Measurements from ENCODE around the gene FAH.

Gene FAH

DNA sequence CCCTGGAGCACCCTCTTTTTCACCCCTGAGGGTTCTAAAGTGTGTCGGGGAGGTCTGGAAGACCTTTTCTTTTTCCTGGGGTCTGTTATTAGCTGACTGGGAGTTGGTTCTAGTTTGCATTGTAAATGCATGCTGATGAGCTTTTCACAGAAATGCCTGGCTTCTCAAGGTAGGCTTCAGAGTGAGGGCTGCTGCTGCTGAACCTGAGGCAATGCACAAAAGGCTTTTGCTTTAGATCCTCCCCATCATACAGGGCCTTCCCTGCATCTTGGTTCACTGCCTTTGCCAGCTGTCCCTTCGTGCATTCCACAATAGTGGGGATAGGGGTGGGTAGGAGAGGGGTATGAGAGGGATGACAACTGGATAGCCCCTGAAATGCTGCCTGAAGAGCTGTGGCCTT, 46.6 kb downstream of the FAH start:
- no peak overlapping the region for H3K27ac ChIP-seq

DNA sequence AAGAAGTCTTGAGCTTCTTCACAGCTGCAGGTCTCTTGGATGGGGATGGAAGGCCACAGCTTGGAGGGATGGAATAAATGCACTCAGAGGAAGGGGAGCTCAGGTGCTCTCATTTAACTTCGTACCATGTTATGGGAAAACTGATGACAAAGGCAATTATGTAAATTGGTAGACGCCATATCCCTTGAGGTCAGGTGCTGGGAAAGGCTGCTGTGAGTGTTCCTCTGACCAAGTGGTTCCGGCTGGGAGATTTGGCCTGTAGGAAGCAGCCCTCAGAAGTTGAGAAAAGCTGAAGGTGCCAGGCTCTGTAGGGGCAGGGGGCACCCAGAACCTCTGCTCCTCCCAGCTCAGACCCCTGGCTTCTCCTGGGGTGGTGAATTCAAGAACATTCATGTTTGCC, 47.1 kb downstream of the FAH start:
- no peak for TF ChIP-seq CTCF (conservative IDR thresholded peaks at IDR 0.05)
- no peak overlapping the region for H3K27ac ChIP-seq

More for the DNA sequence above, 46.6 kb downstream of the FAH start:
- no peak for TF ChIP-seq CTCF (conservative IDR thresholded peaks at IDR 0.05)

DNA sequence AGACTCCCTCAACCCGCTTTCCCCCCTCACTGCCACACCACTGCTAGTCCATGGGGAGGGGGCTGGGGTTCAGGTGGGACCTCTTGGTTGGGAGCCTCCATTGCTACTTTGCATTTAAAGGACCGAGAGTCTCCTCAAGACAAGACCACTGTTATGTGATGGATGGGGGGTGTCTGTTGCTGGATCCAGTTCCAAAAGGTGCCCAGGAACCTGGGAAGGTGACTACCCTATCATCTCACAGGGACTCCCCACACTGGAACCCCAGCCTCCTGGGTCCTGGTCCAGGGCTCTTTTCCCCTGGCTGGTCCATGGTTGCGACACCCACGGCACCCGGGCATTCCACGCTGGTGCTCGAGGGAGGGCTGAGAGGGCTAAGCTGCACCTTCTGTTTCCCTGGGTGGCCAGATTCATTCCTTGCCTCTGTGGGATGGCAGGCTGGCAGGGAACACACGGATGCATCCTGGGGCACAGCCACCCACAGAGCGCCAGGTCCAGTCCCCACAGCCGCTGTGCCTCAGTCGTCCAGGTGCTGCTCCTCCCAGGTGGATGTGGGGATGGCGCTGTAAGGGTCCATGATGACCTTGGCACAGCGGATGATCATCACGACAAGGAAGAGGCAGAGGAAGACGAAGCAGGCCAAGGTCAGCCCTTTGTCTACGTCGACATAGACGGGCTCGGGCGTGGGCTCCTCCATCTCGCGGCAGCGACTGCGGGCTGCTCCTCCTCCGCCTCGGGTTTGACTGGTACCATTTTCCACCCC, 48.6 kb downstream of the FAH start:
- TF ChIP-seq CTCF (conservative IDR thresholded peaks at IDR 0.05): no peak
- H3K27ac ChIP-seq: no peak overlapping the region

DNA sequence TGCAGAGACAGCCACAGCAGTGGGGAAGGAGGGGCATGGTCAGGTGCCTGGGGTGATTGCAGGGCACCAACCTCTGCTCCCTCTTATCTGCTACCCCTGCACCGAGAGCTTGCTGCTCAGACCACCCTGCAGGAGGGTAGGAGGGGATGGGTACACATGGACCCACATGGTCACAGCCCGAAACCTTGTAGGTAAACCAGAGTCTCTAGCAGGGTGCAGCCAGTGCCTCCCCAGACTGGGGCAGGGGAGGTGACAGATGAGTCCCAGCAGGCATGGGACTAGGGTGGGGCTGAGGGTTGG, 49.2 kb downstream of the FAH start:
- no peak overlapping the region for H3K27ac ChIP-seq
- no peak for TF ChIP-seq CTCF (conservative IDR thresholded peaks at IDR 0.05)

DNA sequence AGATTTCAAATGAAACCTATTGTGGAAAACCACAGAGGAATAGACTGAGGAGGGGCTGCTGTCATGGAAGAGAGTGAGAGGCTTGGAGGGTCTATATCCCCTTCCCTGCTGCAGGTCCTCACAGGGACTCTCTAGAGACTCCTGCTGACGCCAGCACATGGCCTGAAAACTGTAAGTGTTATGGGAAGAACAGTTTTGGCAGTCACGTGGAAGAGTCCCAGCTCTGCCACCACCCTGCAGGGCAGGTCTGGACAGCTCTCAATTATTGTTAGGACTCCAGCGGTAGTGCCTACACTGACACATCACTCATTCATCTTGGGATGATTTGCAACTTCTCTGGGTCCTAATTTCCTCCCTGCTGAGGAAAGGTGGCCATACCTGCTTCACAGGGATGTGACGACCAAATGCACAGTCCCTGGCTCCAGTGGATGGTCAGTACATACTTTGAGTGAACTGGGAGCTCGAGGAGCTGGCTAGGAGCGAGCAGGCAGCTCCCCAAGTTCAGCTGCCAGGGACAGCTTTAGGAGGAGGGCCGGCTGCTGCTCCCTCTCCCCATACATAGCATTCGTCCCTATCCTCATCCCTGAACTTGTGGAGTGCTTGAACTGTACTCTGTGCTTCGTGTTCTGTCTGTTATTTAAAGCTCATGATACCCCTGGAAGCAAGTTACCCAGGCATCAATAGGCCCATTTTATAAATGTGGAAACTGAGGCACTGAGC, 50.0 kb downstream of the FAH start:
- TF ChIP-seq CTCF (conservative IDR thresholded peaks at IDR 0.05): no peak
- H3K27ac ChIP-seq: no peak overlapping the region

GRCh38 chr15:80203361-80203885, 50.6 kb downstream of the FAH start:
- H3K27ac ChIP-seq: no peak overlapping the region
- no peak for TF ChIP-seq CTCF (conservative IDR thresholded peaks at IDR 0.05)

GRCh38 chr15:80204231-80204630, 51.4 kb downstream of the FAH start:
- no peak overlapping the region for H3K27ac ChIP-seq
- TF ChIP-seq CTCF (conservative IDR thresholded peaks at IDR 0.05): no peak

Data from VCaP (cell line).